Activated T-helper 1 cell treated with anti-CD3 and anti-CD28 coated beads, Interleukin-12 subunit alpha, Interleukin-12 subunit beta, Interleukin-2, Interleukin-4 antibody, amounts not matched to agents 30 ng/mL and 10 ng/mL and 1 ng/mL, durations not matched to agents 14 hours and 24 hours and 36 hours (primary cell): ENCODE results near the gene LGALS9C. TPM values are rescaled to one million over a fixed set of nuclear protein-coding genes. Genes with fewer than 3 reads are reported as not detected.
"Not testable (repeated sequence)": the region's sequence is repeated elsewhere in the genome, so short reads cannot be mapped to it uniquely, and the experiment has no call there.

Source experiments
- DNase-seq: peaks from one replicate; pipeline ENCODE4 v3.0.0; 2021; ENCODE audit warnings: low spot score
- H3K27ac Mint-ChIP-seq: one replicate; pipeline ENCODE4 v1.8.0; 2021; ENCODE audit warnings: mild to moderate bottlenecking, mixed read lengths
- H3K27me3 Mint-ChIP-seq: one replicate; pipeline ENCODE4 v1.8.0; 2022; ENCODE audit warnings: mild to moderate bottlenecking, moderate library complexity, mixed read lengths; ENCODE audit not compliant: insufficient read depth
- H3K36me3 Mint-ChIP-seq: one replicate; pipeline ENCODE4 v1.8.0; 2021; ENCODE audit warnings: low read depth, mixed read lengths
- H3K4me1 Mint-ChIP-seq: one replicate; pipeline ENCODE4 v1.8.0; 2021; ENCODE audit warnings: low read depth, mixed read lengths
- H3K4me3 Mint-ChIP-seq: one replicate; pipeline ENCODE4 v1.8.0; 2021; ENCODE audit warnings: mild to moderate bottlenecking, moderate library complexity, mixed read lengths
- H3K9me3 Mint-ChIP-seq: one replicate; pipeline ENCODE4 v1.8.0; 2021; ENCODE audit warnings: mixed read lengths
- intact Hi-C: fragments of 100-400 bp; cut with micrococcal nuclease; formaldehyde crosslinking; loops from one replicate; pipeline ENCODE4 v1.15.1; 2024
- total RNA-seq: library from RNA; stranded (reverse); gene quantifications from 2 replicates; pipeline ENCODE4 v1.2.3, GENCODE V29; 2022

LGALS9C gene
- total RNA-seq, 1 donor from 2014 or later = not detected

DNA sequence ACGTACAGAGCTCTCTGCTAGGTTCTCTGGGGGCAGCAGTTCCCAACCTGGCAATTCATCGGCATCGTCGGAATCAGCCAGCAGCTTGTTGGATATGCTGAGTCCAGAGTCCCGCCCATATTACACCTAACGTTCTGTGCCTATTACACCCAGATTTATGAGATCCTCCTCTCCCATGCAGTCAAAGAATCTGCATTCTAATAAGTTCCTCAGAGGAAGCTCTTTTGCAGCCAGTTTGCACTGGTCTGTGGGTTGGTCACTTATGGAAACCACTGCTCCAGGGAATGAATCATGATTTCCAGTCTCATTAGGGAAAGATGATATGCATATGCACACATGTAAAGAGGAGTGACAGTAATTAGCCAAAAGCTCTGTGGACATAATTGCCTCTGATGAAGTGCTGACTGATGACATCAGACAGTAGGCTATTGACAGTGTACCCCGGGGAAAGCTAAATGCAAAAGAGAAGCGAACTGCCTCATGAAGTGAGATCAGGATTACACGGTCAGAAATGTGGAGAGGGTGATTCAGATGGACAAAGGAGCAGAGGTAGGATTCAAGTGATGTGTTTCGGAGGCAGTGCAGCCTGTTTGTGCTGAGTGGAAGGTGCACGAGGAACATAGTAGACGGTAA lies 49.7 kb downstream of the LGALS9C start:
- H3K36me3 Mint-ChIP-seq, H3K27ac Mint-ChIP-seq, DNase-seq, H3K27me3 Mint-ChIP-seq, intact Hi-C loops, H3K4me3 Mint-ChIP-seq, H3K9me3 Mint-ChIP-seq, H3K4me1 Mint-ChIP-seq: not testable (repeated sequence)

DNA sequence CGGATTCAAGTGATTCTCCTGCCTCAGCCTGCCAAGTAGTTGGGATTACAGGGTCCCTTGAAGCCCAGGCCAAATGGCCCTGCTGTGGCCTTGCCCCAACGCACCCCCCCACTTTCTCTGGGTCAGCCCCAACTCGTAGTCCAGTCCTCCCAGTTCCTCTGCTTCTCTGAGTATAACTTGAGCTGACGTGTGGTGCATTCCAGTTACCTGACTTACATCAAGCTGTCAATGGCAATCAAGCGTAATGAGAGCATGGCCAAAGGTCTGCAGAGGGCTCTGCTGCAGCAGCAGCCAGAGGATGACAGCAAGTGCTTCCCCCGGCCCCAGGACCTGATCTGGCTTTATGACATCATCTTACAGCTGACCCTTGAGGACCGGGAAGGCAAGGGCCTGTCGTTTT lies 50.8 kb downstream of the LGALS9C start:
- H3K27ac Mint-ChIP-seq, H3K36me3 Mint-ChIP-seq, intact Hi-C loops, H3K4me1 Mint-ChIP-seq, H3K9me3 Mint-ChIP-seq, DNase-seq, H3K27me3 Mint-ChIP-seq, H3K4me3 Mint-ChIP-seq: not testable (repeated sequence)

DNA sequence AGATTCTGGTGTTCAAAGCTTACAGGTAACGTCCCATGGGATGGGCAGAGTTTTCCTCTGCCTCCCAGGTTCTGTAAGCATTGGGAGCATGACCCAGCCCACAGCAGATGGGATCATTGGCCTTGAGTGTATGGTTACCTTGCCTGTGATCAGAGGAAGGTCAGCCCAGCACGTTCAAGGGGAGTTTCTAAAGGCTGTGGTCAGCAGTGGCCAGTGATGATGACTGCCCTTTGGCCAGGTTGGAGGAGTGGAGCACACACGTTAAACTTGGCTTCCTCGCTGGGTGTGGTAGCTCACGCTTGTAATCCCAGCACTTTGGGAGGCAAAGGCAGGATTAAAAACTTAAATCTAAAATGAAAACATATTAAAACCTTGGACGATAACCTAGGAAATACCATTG lies 51.8 kb downstream of the LGALS9C start:
- H3K9me3 Mint-ChIP-seq, intact Hi-C loops, H3K27ac Mint-ChIP-seq, DNase-seq, H3K4me3 Mint-ChIP-seq, H3K4me1 Mint-ChIP-seq, H3K27me3 Mint-ChIP-seq: not testable (repeated sequence)
- H3K36me3 Mint-ChIP-seq = peaks cover 10% of the 10 kb centered on the region

DNA sequence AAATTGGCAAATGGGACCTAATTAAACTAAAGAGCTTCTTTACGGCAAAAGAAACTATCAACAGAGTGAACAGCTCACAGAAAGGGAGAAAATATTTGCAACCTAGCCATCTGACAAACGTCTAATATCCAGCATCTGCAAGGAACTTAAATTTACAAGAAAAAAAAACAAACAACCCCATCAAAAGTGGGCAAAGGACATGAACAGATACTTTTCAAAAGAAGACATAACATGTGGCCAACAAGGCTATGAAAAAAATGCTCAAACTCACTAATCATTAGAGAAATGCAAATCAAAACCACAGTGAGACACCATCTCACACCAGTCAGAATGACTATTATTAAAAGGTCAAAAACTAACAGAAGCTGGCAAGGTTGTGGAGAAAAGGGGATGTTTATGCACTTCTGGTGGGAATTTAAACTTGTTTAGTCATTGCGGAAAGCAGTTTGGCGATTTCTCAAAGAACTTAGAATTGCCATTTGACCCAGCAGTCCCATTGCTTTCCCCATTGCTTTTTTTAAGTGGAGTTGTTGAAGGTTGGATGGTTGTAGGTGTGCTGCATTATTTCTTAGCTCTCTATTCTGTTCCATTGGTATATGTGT lies 52.4 kb downstream of the LGALS9C start:
- intact Hi-C loops, DNase-seq, H3K4me1 Mint-ChIP-seq, H3K4me3 Mint-ChIP-seq, H3K9me3 Mint-ChIP-seq, H3K27ac Mint-ChIP-seq, H3K27me3 Mint-ChIP-seq: not testable (repeated sequence)
- peaks cover 10% of the 10 kb centered on the region for H3K36me3 Mint-ChIP-seq

DNA sequence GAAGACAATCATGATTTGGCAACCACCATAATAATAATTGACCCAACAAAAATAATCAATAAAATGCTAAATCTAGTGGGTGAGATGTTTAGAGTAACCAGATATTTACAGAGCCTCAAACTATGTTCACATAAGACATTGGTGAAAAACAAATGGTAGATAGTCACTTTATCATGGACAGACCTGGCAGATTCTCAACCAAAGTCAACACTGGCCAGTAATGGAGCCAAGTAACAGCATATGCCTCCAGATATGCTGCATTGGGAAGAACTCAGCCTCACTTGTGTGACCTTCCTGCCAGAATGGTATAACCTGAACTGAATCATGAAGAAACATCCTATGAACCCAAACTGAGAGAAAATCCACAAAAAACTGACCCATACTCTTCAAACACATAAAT lies 53.8 kb downstream of the LGALS9C start:
- H3K9me3 Mint-ChIP-seq, intact Hi-C loops, H3K27me3 Mint-ChIP-seq, H3K4me1 Mint-ChIP-seq, H3K27ac Mint-ChIP-seq, H3K4me3 Mint-ChIP-seq, DNase-seq: not testable (repeated sequence)
- H3K36me3 Mint-ChIP-seq = peaks cover 10% of the 10 kb centered on the region

DNA sequence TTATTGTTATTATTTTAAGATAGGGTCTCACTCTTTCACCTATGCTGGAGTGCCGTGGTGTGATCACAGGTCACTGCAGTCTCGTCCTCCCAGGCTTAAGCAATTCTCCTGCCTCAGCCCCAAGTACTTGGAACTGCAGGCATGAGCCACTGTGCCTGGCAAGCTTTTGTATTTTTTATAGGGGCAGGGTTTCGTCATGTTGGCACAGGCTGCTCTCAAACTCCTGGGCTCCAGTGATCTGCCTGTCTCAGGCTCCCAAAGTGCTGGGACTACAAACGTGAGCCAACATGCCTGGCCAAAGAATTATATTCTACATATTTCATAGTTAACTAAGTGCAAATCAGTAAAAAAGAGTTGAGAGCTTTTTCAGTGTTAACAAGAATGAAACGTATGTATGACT lies 65.6 kb downstream of the LGALS9C start:
- H3K9me3 Mint-ChIP-seq, H3K27ac Mint-ChIP-seq, DNase-seq, H3K36me3 Mint-ChIP-seq, H3K4me1 Mint-ChIP-seq, H3K4me3 Mint-ChIP-seq, intact Hi-C loops, H3K27me3 Mint-ChIP-seq: not testable (repeated sequence)

DNA sequence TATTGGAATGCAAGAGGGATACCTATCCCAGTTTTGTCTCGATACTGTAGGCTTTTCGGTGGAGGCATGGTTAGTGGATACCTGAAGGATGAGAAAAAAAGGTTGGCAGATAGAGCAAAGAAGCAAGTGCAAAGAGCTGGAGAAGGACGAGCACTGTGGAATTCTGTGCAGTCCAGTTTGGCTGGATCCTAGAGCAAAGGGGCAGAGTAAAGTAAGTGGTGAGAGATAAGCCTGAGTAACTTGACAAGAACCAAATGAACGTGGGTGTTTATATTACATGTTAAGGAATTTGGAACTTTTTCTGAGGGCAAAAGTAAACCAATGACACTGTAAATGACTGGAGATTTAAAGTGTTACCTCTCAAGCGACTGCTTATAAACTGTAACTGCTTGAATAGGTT lies 66.3 kb downstream of the LGALS9C start:
- H3K36me3 Mint-ChIP-seq, H3K4me3 Mint-ChIP-seq, intact Hi-C loops, H3K27ac Mint-ChIP-seq, H3K9me3 Mint-ChIP-seq, H3K27me3 Mint-ChIP-seq, DNase-seq, H3K4me1 Mint-ChIP-seq: not testable (repeated sequence)

Other genes starting within 250 kb of the LGALS9C start
- gene FLII, start 218.1 kb upstream of the LGALS9C start, total RNA-seq = 268 and 275 TPM in 2 replicates
- gene MIEF2, start 216.1 kb upstream of the LGALS9C start, total RNA-seq = 5.8 and 7.0 TPM in 2 replicates
- 75.2 and 87.2 TPM in 2 replicates for gene TOP3A, start 161.8 kb upstream of the LGALS9C start, total RNA-seq
- gene SMCR8, start 161.5 kb upstream of the LGALS9C start, total RNA-seq = 18.7 and 19.2 TPM in 2 replicates
- 51.5 and 56.2 TPM in 2 replicates for gene SHMT1, start 113.2 kb upstream of the LGALS9C start, total RNA-seq
- gene EVPLL, start 99.0 kb upstream of the LGALS9C start, total RNA-seq = 0.17 TPM in 1 of 2 replicates, not detected in the other
- gene TBC1D28, start 167.6 kb downstream of the LGALS9C start, total RNA-seq = 0.08 TPM in 1 of 2 replicates, not detected in the other
- 5.7 and 5.9 TPM in 2 replicates for gene FOXO3B, start 205.5 kb downstream of the LGALS9C start, total RNA-seq